PC-3 (cell line): ENCODE results near the gene ISYNA1. TPM values are rescaled to one million over a fixed set of nuclear protein-coding genes. Genes with fewer than 3 reads are reported as not detected.

Experiments
- ATAC-seq: fragments of 200-7000 bp; cut with Tn5 transposase; 2 replicates; pipeline ENCODE4 v1.9.1; 2020; ENCODE audit warnings: mild to moderate bottlenecking, moderate library complexity
- BruUV-seq: library from RNA; stranded (reverse); fragments of 400-500 nt; replicated peaks from 2 replicates; lab custom pipeline; 2021; lab: Mats Ljungman, UMichigan
- CTCF ChIA-PET: fragments of 300-600 bp; sonication (Branson Sonifier 250); formaldehyde crosslinking; loops from one replicate; lab custom pipeline; 2022; ENCODE audit warnings: antibody characterized with exemption; lab: Charles Lee
- POLR2A ChIA-PET: fragments of 300-600 bp; sonication (Branson Sonifier 250); formaldehyde crosslinking; loops from one replicate; lab custom pipeline; 2022; ENCODE audit warnings: antibody characterized with exemption; ENCODE audit not compliant: unreplicated experiment; lab: Charles Lee
- DNase-seq: peaks from one replicate; pipeline ENCODE4 v3.0.0-alpha.2; 2015
- H2AFZ ChIP-seq: fragments of 300-600 bp; sonication (generic); 2 replicates; pipeline ENCODE4 v1.6.0; 2016; ENCODE audit warnings: antibody characterized with exemption, low read length
- H3F3A ChIP-seq: fragments of 300-600 bp; sonication (generic); one replicate; pipeline ENCODE4 v1.6.0; 2017; ENCODE audit warnings: antibody characterized with exemption, low read length, control low read depth, mild to moderate bottlenecking; ENCODE audit not compliant: unreplicated experiment
- H3K27ac ChIP-seq: fragments of 300-600 bp; sonication (generic); 2 replicates; pipeline ENCODE4 v1.5.1; 2016; ENCODE audit warnings: mild to moderate bottlenecking, low read length
- H3K27me3 ChIP-seq: fragments of 300-600 bp; sonication (generic); 2 replicates; pipeline ENCODE4 v1.6.1; 2016; ENCODE audit warnings: low read length, mixed read lengths
- H3K36me3 ChIP-seq: fragments of 300-600 bp; sonication (generic); 2 replicates; pipeline ENCODE4 v1.6.1; 2016; ENCODE audit warnings: low read depth, mixed run types, low read length, mixed read lengths
- H3K4me1 ChIP-seq: fragments of 300-600 bp; sonication (generic); 2 replicates; pipeline ENCODE4 v1.5.1; 2016; ENCODE audit warnings: low read length; ENCODE audit not compliant: insufficient read depth
- H3K4me2 ChIP-seq: fragments of 300-600 bp; sonication (generic); 2 replicates; pipeline ENCODE4 v1.6.0; 2016; ENCODE audit warnings: low read length
- H3K4me3 ChIP-seq: fragments of 300-600 bp; sonication (generic); 2 replicates; pipeline ENCODE4 v1.5.1; 2016; ENCODE audit warnings: mild to moderate bottlenecking, low read length, mixed read lengths
- H3K79me2 ChIP-seq: fragments of 300-600 bp; sonication (generic); 2 replicates; pipeline ENCODE4 v1.6.1; 2017; ENCODE audit warnings: low read length, mixed read lengths
- H3K9ac ChIP-seq: fragments of 300-600 bp; sonication (generic); 2 replicates; pipeline ENCODE4 v1.6.0; 2016; ENCODE audit warnings: mild to moderate bottlenecking, low read length
- H3K9me2 ChIP-seq: fragments of 300-600 bp; sonication (generic); replicated peaks from 2 replicates; pipeline ENCODE4 v1.6.1; 2016; ENCODE audit warnings: mixed run types, low read length, mixed read lengths
- H3K9me3 ChIP-seq: fragments of 300-600 bp; sonication (generic); 2 replicates; pipeline ENCODE4 v1.6.1; 2016; ENCODE audit warnings: low read length, mixed read lengths
- H4K20me1 ChIP-seq: fragments of 300-600 bp; sonication (generic); 2 replicates; pipeline ENCODE4 v1.6.1; 2016; ENCODE audit warnings: low read length, mixed read lengths
- EZH2 ChIP-seq: fragments of 300-600 bp; sonication (generic); IDR thresholded peaks from one replicate; pipeline ENCODE4 v1.6.1; 2017; ENCODE audit warnings: antibody characterized with exemption, mild to moderate bottlenecking, low read length; ENCODE audit not compliant: unreplicated experiment
- EZH2phosphoT487 ChIP-seq: fragments of 300-600 bp; sonication (generic); IDR thresholded peaks from 2 replicates; pipeline ENCODE4 v1.6.1; 2018; ENCODE audit warnings: mild to moderate bottlenecking, antibody characterized with exemption, low read length, borderline replicate concordance
- intact Hi-C: fragments of 100-400 bp; cut with micrococcal nuclease; formaldehyde crosslinking; loops from 2 replicates; pipeline ENCODE4 v1.9.0; 2023
- total RNA-seq: library from RNA; depleted of rRNA; stranded (reverse); fragments of >200 nt; gene quantifications from 2 replicates; pipeline ENCODE4 v1.2.3, GENCODE V29; 2014
- TF ChIP-seq, protein P1 (sequence below): fragments of 300-600 bp; sonication (generic); conservative IDR thresholded peaks from 2 replicates; pipeline ENCODE4 v1.5.1; 2017; ENCODE audit warnings: antibody characterized with exemption, low read depth, mild to moderate bottlenecking, low read length

The ISYNA1 gene
- total RNA-seq, 1 experiment from 2014 or later = 19.4 TPM

DNA sequence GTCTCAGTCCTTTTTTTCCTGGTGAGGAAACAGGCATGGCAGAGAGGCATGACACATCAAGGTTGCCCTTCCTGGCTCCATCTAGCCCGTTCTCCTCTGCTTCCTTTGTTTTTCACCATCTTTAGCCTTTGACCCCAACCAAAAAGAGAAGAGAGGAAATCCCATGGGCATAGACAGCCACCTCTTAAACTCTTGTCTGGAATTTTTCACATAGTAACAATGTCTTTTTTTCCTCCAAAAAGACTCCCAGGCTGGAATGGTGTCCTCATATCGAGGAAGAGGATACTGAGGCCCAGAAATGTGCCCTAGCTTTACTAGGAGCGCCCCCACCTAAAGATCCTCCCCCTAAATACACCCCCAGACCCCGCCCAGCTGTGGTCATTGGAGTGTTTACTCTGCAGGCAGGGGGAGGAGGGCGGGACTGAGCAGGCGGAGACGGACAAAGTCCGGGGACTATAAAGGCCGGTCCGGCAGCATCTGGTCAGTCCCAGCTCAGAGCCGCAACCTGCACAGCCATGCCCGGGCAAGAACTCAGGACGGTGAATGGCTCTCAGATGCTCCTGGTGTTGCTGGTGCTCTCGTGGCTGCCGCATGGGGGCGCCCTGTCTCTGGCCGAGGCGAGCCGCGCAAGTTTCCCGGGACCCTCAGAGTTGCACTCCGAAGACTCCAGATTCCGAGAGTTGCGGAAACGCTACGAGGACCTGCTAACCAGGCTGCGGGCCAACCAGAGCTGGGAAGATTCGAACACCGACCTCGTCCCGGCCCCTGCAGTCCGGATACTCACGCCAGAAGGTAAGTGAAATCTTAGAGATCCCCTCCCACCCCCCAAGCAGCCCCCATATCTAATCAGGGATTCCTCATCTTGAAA, 52.0 kb downstream of the ISYNA1 start, which contains the start of gene GDF15:
Gene GDF15 (plus strand): TSS at position 484 of the 868 bp plus-strand sequence. CDS start 32 bp downstream, at position 516.
- Histone ChIP-seq H4K20me1 (no peaks in the 10 kb centered on the region), H2AFZ (peak within 1 kb of the TSS; percentile 19; the same call in 1 of the 2 replicates), H3K4me2 (peak within 1 kb of the TSS; percentile 53), H3K4me3 (peak within 1 kb of the TSS; percentile 47), H3K9me3 (no peaks in the 10 kb centered on the region), H3K27me3 (no peaks in the 10 kb centered on the region), H3K36me3 (no peaks in the 10 kb centered on the region), H3K9ac (0 out of 2 replicates have a peak within 1 kb of the TSS, but pooled peaks have one; percentile 17), H3K4me1 (peaks cover 6% of the 10 kb centered on the region), H3K27ac (no peak within 1 kb of the TSS), H3F3A (no peaks in the 10 kb centered on the region), H3K79me2 (no peaks in the 10 kb centered on the region; the same call in 1 of the 2 replicates), H3K9me2 (no peaks in the 10 kb centered on the region)
- intact Hi-C loops = no loop called here
- no TSS peak for BruUV-seq
- ChIA-PET CTCF (interaction anchor here (0.5 to 1.0 kb wide), 6 partner anchors 12 to 106 kb away, joined by 3 to 8 read pairs (median 4); no protein-coding TSS in a partner anchor), POLR2A (interaction anchor here (0.5 kb wide), 1 partner anchor 875 kb away, joined by 16 read pairs; no protein-coding TSS in a partner anchor)
- TF ChIP-seq EZH2 (no peak), EZH2phosphoT487 (no peak)
- TF ChIP-seq, protein P1, sequence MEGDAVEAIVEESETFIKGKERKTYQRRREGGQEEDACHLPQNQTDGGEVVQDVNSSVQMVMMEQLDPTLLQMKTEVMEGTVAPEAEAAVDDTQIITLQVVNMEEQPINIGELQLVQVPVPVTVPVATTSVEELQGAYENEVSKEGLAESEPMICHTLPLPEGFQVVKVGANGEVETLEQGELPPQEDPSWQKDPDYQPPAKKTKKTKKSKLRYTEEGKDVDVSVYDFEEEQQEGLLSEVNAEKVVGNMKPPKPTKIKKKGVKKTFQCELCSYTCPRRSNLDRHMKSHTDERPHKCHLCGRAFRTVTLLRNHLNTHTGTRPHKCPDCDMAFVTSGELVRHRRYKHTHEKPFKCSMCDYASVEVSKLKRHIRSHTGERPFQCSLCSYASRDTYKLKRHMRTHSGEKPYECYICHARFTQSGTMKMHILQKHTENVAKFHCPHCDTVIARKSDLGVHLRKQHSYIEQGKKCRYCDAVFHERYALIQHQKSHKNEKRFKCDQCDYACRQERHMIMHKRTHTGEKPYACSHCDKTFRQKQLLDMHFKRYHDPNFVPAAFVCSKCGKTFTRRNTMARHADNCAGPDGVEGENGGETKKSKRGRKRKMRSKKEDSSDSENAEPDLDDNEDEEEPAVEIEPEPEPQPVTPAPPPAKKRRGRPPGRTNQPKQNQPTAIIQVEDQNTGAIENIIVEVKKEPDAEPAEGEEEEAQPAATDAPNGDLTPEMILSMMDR = peak; percentile 68
- DNase-seq = peak; percentile 50
- ATAC-seq = peak; percentile 67

DNA sequence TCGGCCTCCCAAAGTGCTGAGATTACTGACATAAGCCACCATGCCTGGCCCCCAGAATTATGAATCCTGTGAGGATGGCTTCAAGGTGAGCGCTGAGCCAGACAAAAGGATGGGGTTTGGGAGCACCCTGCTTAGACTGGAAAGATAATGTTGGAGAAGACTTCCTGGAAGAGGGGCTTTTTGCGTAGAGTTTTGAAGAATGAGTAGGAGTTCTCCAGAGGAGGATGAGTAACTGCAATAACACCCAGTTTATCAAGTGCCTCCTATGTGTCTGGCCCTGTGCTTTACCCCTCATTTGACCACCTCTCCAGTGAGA, 52.6 kb downstream of the ISYNA1 start:
- peak overlapping the region; percentile 19; the same call in 1 of the 2 replicates for H2AFZ ChIP-seq
- ChIA-PET CTCF (interaction anchor here (0.5 to 1.0 kb wide), 6 partner anchors 11 to 106 kb away, joined by 3 to 8 read pairs (median 4); no protein-coding TSS in a partner anchor), POLR2A (no interaction called here)
- ATAC-seq (no peak), DNase-seq (no peak)
- H4K20me1 ChIP-seq = no peaks in the 10 kb centered on the region
- no peak overlapping the region for H3K9ac ChIP-seq
- no peaks in the 10 kb centered on the region for H3K27me3 ChIP-seq
- no peaks in the 10 kb centered on the region; the same call in 1 of the 2 replicates for H3K79me2 ChIP-seq
- no peaks in the 10 kb centered on the region for H3F3A ChIP-seq
- H3K4me3 ChIP-seq = no peak overlapping the region
- H3K9me3 ChIP-seq = no peaks in the 10 kb centered on the region
- no peak overlapping the region for H3K27ac ChIP-seq
- TSS peak; percentile 89 for BruUV-seq
- H3K4me2 ChIP-seq = peak overlapping the region; percentile 53
- TF ChIP-seq EZH2phosphoT487 (no peak), EZH2 (no peak)
- TF ChIP-seq, protein P1 = no peak
- no peaks in the 10 kb centered on the region for H3K9me2 ChIP-seq
- H3K36me3 ChIP-seq = no peaks in the 10 kb centered on the region
- peaks cover 11% of the 10 kb centered on the region for H3K4me1 ChIP-seq
- intact Hi-C loops = no loop called here

DNA sequence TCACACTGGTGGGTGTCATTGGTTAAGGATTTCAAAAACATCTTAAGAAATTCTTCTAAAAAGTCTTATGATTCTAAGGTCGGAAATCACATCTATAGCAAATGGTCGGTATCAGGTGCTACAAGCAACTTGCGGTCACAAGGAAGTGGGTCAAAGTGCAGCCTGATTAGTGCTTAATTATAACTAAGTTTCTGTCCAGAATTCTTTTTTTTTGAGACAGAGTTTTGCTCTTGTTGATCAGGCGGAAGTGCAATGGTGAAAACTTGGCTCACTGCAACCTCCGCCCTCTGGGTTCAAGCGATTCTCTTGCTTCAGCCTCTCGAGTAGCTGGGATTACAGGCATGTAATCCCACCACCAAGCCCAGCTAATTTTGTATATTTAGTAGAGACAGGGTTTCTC, 53.2 kb downstream of the ISYNA1 start:
- H4K20me1 ChIP-seq = no peaks in the 10 kb centered on the region
- ChIA-PET POLR2A (no interaction called here), CTCF (no interaction called here)
- H3K79me2 ChIP-seq = no peaks in the 10 kb centered on the region; the same call in 1 of the 2 replicates
- DNase-seq (no peak), ATAC-seq (no peak)
- H2AFZ ChIP-seq = no peak overlapping the region
- H3K4me1 ChIP-seq = peaks cover 16% of the 10 kb centered on the region
- no peaks in the 10 kb centered on the region for H3K36me3 ChIP-seq
- H3K4me2 ChIP-seq = no peak overlapping the region
- intact Hi-C loops = no loop called here
- H3K9me3 ChIP-seq = no peaks in the 10 kb centered on the region
- H3K9me2 ChIP-seq = no peaks in the 10 kb centered on the region
- H3K27ac ChIP-seq = no peak overlapping the region
- H3K27me3 ChIP-seq = no peaks in the 10 kb centered on the region
- TF ChIP-seq EZH2 = no peak
- TF ChIP-seq EZH2phosphoT487 = no peak
- TF ChIP-seq, protein P1 = no peak
- no peaks in the 10 kb centered on the region for H3F3A ChIP-seq
- H3K9ac ChIP-seq = no peak overlapping the region
- no peak overlapping the region for H3K4me3 ChIP-seq
- BruUV-seq = no TSS peak
